Neural progenitor cell (in vitro differentiated cells): ENCODE data around the gene RPS6KA2.

Experiments
- CTCF ChIP-seq: fragments of 200-600 bp; sonication (generic); IDR thresholded peaks from 2 replicates; pipeline ENCODE4 v1.5.1; 2017; ENCODE audit warnings: antibody characterized with exemption, mild to moderate bottlenecking
- EZH2 ChIP-seq: fragments of 200-600 bp; sonication (generic); IDR thresholded peaks from 2 replicates; pipeline ENCODE4 v1.6.1; 2017; ENCODE audit warnings: antibody characterized with exemption, mild to moderate bottlenecking, moderate library complexity

GRCh38 chr6:166646716-166647115 is 19.7 kb upstream of the RPS6KA2 start:
- TF ChIP-seq CTCF = no peak
- no peak for TF ChIP-seq EZH2
